NCI-H146 treated with DMSO at 0.1 percent for 48 hours (cell line): ENCODE measurements around the gene TRIM52.

ENCODE experiments used
- DNase-seq: peaks from one replicate; lab custom pipeline; 2025; ENCODE audit not compliant: unreplicated experiment; lab: John Stamatoyannopoulos, UW

The TRIM52 gene

DNA sequence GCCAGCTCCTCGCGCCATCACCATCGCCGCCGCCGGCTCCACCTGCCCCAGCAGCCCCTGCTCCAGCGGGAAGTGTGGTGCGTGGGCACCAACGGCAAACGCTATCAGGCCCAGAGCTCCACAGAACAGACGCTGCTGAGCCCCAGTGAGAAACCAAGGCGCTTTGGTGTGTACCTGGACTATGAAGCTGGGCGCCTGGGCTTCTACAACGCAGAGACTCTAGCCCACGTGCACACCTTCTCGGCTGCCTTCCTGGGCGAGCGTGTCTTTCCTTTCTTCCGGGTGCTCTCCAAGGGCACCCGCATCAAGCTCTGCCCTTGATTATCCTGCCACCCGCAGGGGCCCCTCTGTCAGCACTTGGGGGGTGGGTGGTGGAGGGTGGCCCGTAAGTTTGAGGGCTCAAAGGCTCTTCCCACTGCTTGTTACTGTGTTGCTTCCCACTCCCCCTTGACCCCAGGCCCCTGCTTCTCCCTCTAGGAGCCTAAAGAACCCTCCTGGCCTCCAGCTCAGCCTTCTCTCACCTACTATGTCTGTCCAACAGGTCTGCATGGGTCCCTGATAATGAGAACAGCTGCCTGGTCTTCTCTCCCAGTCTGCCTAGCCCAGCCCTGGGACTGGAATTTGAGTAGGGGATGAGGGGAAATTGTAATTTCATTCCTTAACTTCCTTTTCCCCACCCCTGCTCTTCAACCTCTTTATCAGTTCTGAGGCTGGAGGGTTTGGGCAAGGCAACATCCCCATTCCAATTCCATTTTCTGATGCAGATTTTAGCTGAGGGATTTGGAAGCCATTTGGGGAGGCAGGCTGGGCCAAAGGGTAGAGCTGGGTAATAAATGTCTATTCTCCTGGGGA, 26.3 kb downstream of the TRIM52 start:
- DNase-seq: no peak

DNA sequence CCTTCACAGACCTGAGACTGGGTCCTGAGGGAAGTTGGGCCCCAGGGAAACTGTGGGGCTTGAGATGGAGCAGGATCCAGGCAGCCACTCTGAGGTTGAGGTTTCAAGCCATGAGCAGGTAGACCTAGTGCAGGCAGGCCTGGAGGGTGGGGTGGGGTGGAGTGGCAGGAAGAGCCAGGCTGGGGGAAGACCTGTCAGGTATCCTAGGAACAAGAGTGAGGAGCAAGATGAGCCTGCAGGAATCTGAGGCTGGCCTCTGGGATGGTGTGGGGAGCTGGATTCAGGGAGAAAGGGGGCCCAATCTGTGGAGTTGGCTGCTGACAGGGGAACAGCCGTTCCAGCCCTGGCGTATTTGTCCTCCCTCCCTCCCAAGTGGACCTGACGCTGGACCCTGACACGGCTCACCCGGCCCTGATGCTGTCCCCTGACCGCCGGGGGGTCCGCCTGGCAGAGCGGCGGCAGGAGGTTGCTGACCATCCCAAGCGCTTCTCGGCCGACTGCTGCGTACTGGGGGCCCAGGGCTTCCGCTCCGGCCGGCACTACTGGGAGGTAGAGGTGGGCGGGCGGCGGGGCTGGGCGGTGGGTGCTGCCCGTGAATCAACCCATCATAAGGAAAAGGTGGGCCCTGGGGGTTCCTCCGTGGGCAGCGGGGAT, 27.0 kb downstream of the TRIM52 start:
- no peak for DNase-seq

DNA sequence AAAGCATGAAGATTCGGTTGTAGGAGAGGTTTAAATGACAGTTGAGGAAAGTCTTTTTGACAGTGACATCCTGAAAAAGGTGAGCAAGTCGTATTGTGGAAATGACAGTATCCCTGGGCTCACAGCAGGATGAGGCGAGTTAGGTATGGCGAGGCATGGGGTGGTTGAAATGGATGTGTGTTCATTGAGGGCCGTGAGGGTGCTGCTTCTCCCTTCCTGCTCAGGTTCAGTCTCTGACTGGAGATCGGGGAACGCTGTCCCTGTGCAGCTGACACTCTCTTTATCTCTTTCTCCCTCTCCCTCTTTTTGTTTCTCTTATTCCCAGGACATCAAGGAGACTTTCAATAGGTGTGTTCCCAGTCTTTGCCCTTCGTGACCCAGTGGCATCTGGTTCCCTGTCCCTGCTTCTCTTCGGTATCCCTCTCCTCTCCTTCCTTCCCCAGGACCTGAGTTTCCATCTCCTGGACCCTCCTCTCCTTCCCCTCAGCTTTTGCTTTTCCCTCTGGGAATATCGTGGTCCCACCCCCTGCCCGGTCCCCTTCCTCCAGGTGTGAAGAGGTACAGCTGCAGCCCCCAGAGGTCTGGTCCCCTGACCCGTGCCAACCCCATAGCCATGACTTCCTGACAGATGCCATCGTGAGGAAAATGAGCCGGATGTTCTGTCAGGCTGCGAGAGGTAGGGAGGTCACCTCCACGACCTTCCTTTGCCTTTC, 27.7 kb downstream of the TRIM52 start:
- no peak for DNase-seq

DNA sequence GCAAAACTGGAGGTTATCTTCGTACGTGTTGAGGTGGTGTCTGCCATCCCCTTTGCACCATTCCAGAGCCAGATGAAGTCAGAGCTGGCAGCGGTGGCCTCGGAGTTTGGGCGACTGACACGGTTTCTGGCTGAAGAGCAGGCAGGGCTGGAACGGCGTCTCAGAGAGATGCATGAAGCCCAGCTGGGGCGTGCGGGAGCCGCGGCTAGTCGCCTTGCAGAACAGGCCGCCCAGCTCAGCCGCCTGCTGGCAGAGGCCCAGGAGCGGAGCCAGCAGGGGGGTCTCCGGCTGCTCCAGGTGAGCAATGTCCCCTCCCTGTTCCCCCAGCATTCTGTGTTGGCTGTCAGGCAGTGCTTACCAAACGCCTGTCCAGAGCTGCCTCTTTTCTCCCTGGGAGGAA, 28.4 kb downstream of the TRIM52 start:
- no peak for DNase-seq

DNA sequence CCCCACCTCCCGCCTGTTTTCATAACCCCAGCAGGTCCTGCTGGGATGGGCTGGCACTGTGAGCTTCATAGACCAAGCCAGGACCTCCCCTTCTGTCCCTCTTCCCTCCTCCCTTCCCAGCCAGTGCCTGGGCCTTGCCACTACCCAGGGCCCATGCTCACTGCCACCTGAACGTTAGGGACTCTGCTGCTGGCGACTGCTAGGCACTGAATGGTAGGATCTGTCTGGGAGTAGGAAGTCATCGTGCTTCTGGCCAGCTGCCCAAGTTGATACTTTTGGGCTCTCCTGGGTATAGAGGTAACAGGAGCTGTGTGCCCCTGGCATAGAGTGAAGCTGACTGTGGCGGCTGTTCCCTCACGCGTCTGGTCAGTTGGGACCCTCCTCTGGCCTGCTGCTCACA, 29.5 kb downstream of the TRIM52 start:
- DNase-seq: no peak

DNA sequence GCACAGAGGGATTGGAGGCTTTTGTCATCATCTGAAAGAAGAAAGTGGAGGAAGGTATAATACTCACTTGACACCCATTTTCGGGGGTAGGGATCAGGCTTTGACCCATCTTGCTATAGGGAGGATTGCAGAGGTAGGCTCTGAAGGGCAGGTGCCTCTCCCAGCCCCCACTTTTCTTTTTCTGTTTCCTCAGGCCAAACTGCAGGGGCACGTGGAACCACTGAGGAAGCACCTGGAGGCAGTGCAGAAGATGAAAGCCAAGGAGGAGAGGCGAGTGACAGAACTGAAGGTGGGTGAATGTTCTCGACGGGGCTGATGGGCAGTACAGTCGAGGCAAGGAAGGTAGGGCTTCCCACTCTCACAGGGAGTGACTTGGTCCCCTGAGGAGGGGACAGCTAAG, 30.4 kb downstream of the TRIM52 start:
- no peak for DNase-seq

DNA sequence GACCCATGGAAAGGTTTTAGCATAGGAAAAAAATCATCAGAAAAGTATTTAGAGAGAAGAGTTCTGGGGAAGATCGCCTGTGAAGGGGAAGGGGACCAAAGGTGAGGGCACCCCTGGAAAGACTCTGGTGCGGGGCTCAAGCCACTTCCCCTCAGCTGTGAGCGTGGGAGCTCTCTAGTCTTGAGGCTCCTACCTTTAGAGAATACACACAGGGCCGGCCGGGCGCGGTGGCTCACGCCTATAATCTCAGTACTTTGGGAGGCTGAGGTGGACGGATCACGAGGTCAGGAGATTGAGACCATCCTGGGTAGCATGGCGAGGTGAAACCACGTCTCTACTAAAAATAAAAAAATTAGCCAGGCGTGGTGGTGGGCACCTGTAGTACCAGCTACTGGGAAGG, 30.9 kb downstream of the TRIM52 start:
- DNase-seq: no peak

DNA sequence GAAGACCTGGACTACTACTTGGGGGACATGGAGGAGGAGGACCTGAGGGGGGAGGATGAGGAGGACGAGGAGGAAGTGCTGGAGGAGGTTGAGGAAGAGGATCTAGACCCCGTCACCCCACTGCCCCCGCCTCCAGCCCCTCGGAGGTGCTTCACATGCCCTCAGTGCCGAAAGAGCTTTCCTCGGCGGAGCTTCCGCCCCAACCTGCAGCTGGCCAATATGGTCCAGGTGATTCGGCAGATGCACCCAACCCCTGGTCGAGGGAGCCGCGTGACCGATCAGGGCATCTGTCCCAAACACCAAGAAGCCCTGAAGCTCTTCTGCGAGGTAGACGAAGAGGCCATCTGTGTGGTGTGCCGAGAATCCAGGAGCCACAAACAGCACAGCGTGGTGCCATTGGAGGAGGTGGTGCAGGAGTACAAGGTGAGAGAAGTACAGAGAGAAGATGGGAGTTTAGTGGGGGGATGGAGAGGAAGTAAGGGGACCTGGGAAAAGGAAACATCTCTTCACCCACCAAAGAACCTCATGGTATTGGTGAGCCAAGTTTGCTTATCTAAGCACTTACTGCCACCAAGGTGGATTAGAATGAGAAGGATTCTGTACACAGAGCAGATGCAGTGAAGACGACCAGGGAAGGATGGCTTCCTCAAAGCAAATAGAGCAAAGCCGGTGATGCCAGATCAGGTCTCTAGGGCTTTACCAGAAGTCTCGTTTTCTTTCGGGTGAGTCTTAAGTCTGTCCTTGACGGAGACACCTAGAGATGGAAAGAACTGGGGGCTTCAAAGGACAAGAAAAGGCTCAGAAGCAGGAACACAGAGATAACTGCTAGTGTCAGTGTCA, 36.3 kb downstream of the TRIM52 start:
- no peak for DNase-seq

DNA sequence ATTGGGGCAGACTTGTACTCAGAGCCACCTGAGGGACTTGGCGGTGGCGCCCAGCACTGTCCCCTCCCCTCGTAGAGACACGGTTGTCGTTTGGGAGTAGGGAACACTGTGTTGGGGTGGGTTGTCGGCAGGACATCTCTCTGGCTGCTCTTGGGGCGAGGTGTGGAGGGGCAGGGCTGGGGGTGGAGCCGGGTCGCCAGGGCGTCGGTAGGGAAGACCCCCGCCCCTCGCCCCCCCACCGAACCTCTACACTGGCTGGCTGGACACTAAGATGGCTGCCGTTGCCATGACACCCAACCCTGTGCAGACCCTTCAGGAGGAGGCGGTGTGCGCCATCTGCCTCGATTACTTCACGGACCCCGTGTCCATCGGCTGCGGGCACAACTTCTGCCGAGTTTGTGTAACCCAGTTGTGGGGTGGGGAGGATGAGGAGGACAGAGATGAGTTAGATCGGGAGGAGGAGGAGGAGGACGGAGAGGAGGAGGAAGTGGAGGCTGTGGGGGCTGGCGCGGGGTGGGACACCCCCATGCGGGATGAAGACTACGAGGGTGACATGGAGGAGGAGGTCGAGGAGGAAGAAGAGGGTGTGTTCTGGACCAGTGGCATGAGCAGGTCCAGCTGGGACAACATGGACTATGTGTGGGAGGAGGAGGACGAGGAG, 37.1 kb downstream of the TRIM52 start:
- DNase-seq: no peak

DNA sequence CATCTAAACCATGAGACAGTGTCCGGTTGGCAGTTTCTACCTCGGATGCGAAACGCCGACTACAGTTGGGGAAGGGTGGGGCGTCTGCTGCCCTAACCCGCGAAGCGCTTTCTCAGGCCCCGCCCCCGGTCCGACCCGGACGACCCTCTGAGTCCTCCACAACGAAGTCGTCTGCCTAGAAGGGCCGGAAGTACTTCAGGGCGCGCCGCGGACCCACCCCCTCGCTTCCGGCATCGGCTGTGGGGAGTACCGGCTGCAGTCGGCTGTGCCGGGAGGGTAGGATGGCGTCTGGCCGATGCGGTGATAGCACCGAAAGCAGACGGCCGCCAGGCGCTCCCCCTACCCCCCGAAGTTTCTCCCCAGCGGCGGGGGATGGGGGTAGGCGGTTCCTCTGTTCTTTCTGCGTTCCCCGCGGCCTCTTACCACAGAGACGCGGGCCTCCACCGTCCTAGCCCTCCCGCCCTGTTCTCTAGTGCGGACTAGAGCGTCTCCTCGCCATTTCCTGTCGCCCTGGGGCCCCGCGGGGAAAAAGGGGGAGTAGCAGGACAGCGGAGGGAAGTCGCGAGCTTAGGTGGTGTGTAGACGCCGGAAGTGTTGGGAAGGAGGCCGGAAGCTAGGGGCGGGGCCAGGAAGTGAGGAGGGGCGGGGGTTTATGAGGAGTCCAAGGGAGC, 37.8 kb downstream of the TRIM52 start, which contains the start of gene TRIM41:
Gene TRIM41, plus strand, starts transcription at position 224 of the 671 bp plus-strand sequence. CDS start 719 bp downstream, outside the sequence.
- DNase-seq: no peak

DNA sequence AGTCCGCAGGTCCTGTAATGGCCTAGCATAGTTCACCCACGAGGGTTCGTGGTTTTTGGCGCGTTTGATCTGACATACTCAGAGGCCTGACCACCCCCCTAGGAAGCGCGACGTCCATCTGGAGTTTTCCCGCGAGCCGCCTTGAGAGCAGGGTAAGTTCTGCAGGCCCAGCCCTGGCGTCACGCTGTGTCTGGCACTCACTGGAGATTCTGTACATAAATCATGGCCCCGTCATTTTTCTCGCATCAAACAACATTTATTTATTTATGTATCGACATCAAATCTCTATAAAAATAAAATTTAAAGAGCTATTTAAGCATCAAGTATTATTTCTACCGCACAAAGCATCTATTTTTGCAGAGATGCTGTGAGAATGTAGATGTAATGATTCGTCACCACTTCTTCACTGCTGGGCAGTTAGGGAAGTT, 38.3 kb downstream of the TRIM52 start:
- no peak for DNase-seq

DNA sequence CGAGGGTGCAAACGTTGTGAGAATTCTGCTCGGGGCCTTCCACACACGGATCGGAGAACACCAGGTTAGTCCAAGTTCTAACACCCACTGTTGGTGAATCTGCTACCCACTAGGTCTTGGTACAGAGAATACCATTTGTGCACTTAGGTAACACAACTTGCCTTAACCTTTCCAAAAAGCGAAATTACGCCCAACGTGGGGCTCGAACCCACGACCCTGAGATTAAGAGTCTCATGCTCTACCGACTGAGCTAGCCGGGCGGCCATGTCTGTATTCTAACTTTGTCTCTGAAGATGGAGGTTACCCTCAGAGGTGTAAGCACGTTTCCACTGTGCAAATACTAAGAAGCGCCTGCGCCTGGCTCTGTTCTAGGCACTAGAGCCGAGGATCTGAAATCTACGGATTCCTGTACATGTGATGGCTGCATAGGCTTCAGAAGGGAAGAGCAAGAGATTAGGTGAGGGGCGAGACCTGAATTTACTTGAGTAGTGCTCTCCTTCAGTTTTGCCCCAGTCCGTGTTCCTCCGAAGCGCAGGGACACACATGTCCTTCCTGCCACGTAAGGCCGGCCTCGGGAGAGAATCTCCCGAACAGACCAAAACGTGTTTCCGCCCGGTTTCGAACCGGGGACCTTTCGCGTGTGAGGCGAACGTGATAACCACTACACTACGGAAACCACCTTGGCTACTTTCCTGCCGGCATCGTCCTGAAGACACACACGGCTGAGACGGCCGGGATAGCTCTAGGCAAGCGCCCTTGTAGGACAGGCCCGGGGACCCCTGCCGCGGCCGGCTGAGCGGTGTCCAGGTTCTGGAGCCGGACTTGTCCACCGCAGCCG, 38.9 kb downstream of the TRIM52 start:
- no peak for DNase-seq

DNA sequence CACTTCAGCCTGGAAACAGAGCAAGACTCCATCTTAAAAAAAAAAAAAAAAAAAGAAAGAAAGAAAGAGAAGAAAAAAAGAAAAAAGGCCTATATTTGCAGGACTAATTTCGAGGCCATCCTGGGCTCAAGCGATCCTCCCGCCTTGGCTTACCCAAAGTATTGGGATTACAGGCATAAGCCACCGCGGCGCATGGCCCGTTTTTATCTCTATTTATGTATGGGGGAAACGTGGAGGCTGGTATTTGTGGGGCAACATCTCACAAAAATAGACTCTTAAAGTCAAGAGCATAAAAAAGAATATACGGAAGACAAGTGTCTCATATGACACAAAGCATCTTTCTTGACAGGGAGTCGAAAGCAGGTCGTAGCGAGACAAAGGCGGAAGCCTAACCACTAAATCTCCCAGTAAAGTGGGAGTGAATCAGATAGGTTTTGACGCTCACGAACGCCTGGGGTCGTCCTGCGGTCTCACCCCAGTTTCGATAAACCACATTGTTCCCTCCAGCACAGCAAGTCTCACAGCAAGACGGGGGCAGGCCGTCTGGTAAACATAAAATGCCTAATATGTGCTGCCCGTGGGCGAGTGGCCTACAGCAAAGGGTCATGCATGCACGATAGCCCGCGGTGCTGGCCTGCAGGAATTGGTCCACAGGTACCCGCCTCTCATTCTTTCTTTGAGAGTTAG, 39.7 kb downstream of the TRIM52 start:
- DNase-seq: no peak

DNA sequence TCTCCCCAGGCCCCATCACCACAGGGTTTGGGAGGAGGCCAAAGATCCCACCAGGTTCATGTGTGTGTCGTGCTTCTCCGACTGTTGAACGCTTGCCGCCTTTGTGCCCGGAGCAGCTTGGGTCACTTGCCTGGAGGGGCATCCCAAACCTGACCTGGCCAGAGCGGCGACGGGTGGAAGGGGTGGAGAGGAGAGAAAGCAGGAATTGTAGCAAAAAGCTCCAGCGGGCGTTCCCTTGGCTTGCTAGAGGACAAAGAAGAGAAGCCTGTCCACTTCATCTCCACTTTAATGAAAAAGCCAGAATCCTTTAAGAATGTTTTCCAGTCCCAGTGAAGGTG, 40.8 kb downstream of the TRIM52 start:
- DNase-seq: no peak

DNA sequence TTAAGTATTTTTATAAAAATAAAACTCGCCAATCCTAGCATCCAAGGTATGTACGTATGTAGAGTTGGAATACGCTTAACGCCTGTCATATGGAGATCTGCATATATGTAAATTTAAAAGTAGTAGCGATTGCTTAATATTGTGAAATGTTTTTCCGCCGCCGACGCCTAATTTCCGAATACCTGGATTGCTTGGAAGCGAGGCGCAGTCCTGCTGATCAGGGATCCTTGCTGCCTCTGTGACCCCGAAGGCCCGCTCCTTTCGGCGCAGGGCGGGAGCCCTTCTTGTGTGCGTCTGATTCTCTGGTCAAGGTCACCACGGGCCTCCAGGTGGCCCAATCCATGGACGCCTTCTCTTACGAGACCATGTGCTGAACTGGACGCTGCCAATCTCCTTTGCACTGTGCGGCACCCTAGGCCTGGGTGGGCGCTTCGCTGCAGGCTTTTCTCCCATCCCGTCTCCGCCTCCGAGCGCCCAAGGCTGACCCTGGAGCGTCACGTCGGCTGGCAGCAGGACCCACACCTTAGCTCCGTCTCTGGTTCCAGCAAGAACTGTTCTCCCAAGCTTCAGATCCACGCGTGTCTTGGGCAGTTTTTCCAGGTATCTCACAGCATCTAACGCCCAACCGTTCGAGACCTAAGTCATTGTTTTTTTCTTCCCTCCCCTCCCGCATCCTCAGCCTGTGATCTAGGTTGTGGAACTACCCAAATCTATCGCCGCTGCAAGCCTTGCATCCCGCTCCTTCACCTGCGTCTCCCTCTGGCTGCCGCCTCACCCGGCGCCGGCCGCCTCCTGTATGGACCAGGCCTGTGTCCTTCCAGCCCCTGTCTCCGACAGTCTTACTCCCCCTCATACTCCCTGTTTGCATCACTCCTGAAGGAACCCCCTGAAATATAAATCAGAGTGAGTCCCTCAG, 41.4 kb downstream of the TRIM52 start:
- DNase-seq: no peak

DNA sequence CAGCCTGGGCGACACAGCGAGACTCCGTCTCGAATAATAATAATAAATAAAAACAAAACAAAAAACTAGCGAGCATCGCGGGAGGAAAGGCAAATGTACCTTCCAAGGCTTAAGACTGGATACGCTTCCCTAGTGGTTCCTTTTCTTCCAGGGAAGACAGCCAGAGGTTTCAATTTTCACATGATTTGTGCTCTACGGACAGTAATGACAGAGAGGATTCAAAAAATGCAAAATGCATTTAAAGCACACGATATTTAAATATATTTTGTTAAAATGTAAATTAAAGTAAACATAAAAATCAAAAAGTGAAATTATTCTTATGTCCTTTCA, 42.2 kb downstream of the TRIM52 start:
- DNase-seq: no peak

DNA sequence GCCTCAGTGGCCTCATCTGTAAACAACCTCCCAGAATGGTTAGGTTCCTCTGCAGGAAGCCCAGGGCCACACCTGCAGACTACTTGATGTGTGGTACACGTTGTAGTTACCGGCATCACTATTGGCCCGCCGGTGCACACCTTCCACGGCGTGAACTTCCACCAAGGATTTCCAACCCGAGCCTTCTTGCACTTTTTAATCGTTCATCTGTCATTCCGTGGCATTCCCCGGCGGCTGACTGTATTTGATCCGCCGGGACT, 43.2 kb downstream of the TRIM52 start:
- no peak for DNase-seq
